ENCODE results near the gene KIF26A. TPM values are rescaled to one million over a fixed set of nuclear protein-coding genes. Genes with fewer than 3 reads are reported as not detected.

The KIF26A gene
- total RNA-seq, 1 donor: not detected

GRCh38 chr14:104106471-104106991 lies 31.9 kb upstream of the KIF26A start:
- no peak for TF ChIP-seq CTCF (IDR thresholded peaks at IDR 0.05; ENCODE audit: extremely low read depth, low read depth, low read length)
- H3K9me3 ChIP-seq (ENCODE audit: low read depth, low read length): no peaks in the 10 kb centered on the region
- no peak overlapping the region for H3K27ac ChIP-seq (ENCODE audit: low read depth, low read length)
- peak; percentile 65 for DNase-seq (ENCODE audit: insufficient read length, low spot score, missing footprints)
- no peaks in the 10 kb centered on the region for H3K27me3 ChIP-seq (ENCODE audit: insufficient read depth, low read length)
- H3K79me2 ChIP-seq (ENCODE audit: insufficient read depth, low read length): no peaks in the 10 kb centered on the region
- H3K4me2 ChIP-seq (ENCODE audit: insufficient read depth, low read length): no peak overlapping the region
- H2AFZ ChIP-seq (ENCODE audit: low read length): no peak overlapping the region
- no peak overlapping the region for H3K4me3 ChIP-seq (ENCODE audit: insufficient read depth, low read length)
- H4K20me1 ChIP-seq (ENCODE audit: insufficient read depth, low read length): no peaks in the 10 kb centered on the region
- no peaks in the 10 kb centered on the region for H3K36me3 ChIP-seq (ENCODE audit: insufficient read depth, low read length)
- no peaks in the 10 kb centered on the region for H3K4me1 ChIP-seq (ENCODE audit: insufficient read depth, low read length)

- no peak for TF ChIP-seq CTCF (IDR thresholded peaks at IDR 0.05; ENCODE audit: extremely low read depth, low read depth, low read length)
These were observed 31.2 kb upstream of the KIF26A start for GRCh38 chr14:104107101-104107581.

GRCh38 chr14:104107611-104108569 lies 30.5 kb upstream of the KIF26A start:
- no peaks in the 10 kb centered on the region for H3K4me1 ChIP-seq (ENCODE audit: insufficient read depth, low read length)
- H2AFZ ChIP-seq (ENCODE audit: low read length): no peak overlapping the region
- H3K4me2 ChIP-seq (ENCODE audit: insufficient read depth, low read length): no peak overlapping the region
- H3K79me2 ChIP-seq (ENCODE audit: insufficient read depth, low read length): no peaks in the 10 kb centered on the region
- TF ChIP-seq CTCF (IDR thresholded peaks at IDR 0.05; ENCODE audit: extremely low read depth, low read depth, low read length): no peak
- no peak overlapping the region for H3K27ac ChIP-seq (ENCODE audit: low read depth, low read length)
- H4K20me1 ChIP-seq (ENCODE audit: insufficient read depth, low read length): no peaks in the 10 kb centered on the region
- no peak overlapping the region for H3K4me3 ChIP-seq (ENCODE audit: insufficient read depth, low read length)
- DNase-seq (ENCODE audit: insufficient read length, low spot score, missing footprints): peak; percentile 87
- H3K9me3 ChIP-seq (ENCODE audit: low read depth, low read length): no peaks in the 10 kb centered on the region
- no peaks in the 10 kb centered on the region for H3K27me3 ChIP-seq (ENCODE audit: insufficient read depth, low read length)
- no peaks in the 10 kb centered on the region for H3K36me3 ChIP-seq (ENCODE audit: insufficient read depth, low read length)

More at GRCh38 chr14:104107101-104107581, 31.2 kb upstream of the KIF26A start:
- no peak overlapping the region for H2AFZ ChIP-seq (ENCODE audit: low read length)
- H3K9me3 ChIP-seq (ENCODE audit: low read depth, low read length): no peaks in the 10 kb centered on the region
- DNase-seq (ENCODE audit: insufficient read length, low spot score, missing footprints): peak; percentile 66
- H3K4me1 ChIP-seq (ENCODE audit: insufficient read depth, low read length): no peaks in the 10 kb centered on the region
- no peaks in the 10 kb centered on the region for H4K20me1 ChIP-seq (ENCODE audit: insufficient read depth, low read length)
- no peak overlapping the region for H3K27ac ChIP-seq (ENCODE audit: low read depth, low read length)
- no peaks in the 10 kb centered on the region for H3K79me2 ChIP-seq (ENCODE audit: insufficient read depth, low read length)
- no peak overlapping the region for H3K4me3 ChIP-seq (ENCODE audit: insufficient read depth, low read length)
- H3K4me2 ChIP-seq (ENCODE audit: insufficient read depth, low read length): no peak overlapping the region
- H3K27me3 ChIP-seq (ENCODE audit: insufficient read depth, low read length): no peaks in the 10 kb centered on the region
- no peaks in the 10 kb centered on the region for H3K36me3 ChIP-seq (ENCODE audit: insufficient read depth, low read length)
